B cell (primary cell): Measurements from ENCODE around the gene CREB5. TPM values are rescaled to one million over a fixed set of nuclear protein-coding genes. Genes with fewer than 3 reads are reported as not detected.

Source experiments
- ATAC-seq: fragments of 200-7000 bp; cut with Tn5 transposase; one replicate; pipeline ENCODE4 v1.10.0; 2021; ENCODE audit warnings: low read depth, mild to moderate bottlenecking, moderate number of reproducible peaks, moderate library complexity
- CTCF ChIA-PET: fragments of 350-600 bp; sonication (Branson Sonifier 250); formaldehyde crosslinking; loops from one replicate; lab custom pipeline; 2021; ENCODE audit warnings: antibody characterized with exemption, inconsistent platforms; lab: Charles Lee
- POLR2A ChIA-PET: fragments of 350-600 bp; sonication (Branson Sonifier 250); formaldehyde crosslinking; loops from one replicate; lab custom pipeline; 2021; ENCODE audit warnings: antibody characterized with exemption; lab: Charles Lee
- DNase-seq: peaks from one replicate; pipeline ENCODE4 v3.0.0; 2013
- H2AFZ ChIP-seq: 2 replicates; pipeline ENCODE4 v1.6.1; 2012; ENCODE audit warnings: mild to moderate bottlenecking, low read depth, low read length; ENCODE audit not compliant: insufficient read depth, poor library complexity, severe bottlenecking
- H3K27ac ChIP-seq, 2 donors: 1 replicate in 1 of 2; 2 replicates in 1 of 2; pipeline ENCODE4 v1.5.1; 2012 to 2013; ENCODE audit warnings: low read length in 2 of 2, mild to moderate bottlenecking in 2 of 2, moderate library complexity in 1 of 2
- H3K27me3 ChIP-seq, 4 experiments: fragments of 200-600 bp in 1 of 4; sonication (generic) in 1 of 4; replicated peaks in 1 of 4; 1 replicate in 2 of 4; 2 replicates in 2 of 4; pipeline versions ENCODE4 v1.6.1 to v1.7.0; 2013 to 2016; ENCODE audit warnings: low read length in 3 of 4, mild to moderate bottlenecking in 2 of 4, mixed read lengths in 1 of 4, moderate library complexity in 1 of 4; ENCODE audit not compliant: insufficient read depth in 4 of 4, control insufficient read depth in 3 of 4; ENCODE audit errors: control extremely low read depth in 1 of 4
- H3K36me3 ChIP-seq, 2 experiments: replicated peaks in 1 of 2; 1 replicate in 1 of 2; 2 replicates in 1 of 2; pipeline versions ENCODE4 v1.6.1 to v1.7.1; 2013; ENCODE audit warnings: low read length in 1 of 2; ENCODE audit not compliant: insufficient read depth in 2 of 2, control insufficient read depth in 1 of 2; ENCODE audit errors: control extremely low read depth in 1 of 2, extremely low read depth in 1 of 2
- H3K4me1 ChIP-seq, 2 donors: fragments of 200-600 bp in 1 of 2; sonication (generic) in 1 of 2; 1 replicate in 1 of 2; 2 replicates in 1 of 2; pipeline versions ENCODE4 v1.5.1 to v1.6.1; 2013 to 2017; ENCODE audit warnings: low read length in 2 of 2; ENCODE audit not compliant: control insufficient read depth in 2 of 2, insufficient read depth in 2 of 2
- H3K4me2 ChIP-seq: replicated peaks from 2 replicates; pipeline ENCODE3; 2012; ENCODE audit warnings: mild to moderate bottlenecking, low read depth, low read length; ENCODE audit not compliant: poor library complexity, severe bottlenecking
- H3K4me3 ChIP-seq, 5 experiments: fragments of 200-600 bp in 1 of 5; sonication (generic) in 1 of 5; 1 replicate in 3 of 5; 2 replicates in 2 of 5; pipeline versions ENCODE4 v1.5.1 to v1.7.0; 2011 to 2016; ENCODE audit warnings: low read length in 4 of 5, mild to moderate bottlenecking in 4 of 5, low read depth in 2 of 5, control low read depth in 1 of 5, moderate library complexity in 1 of 5; ENCODE audit not compliant: insufficient read depth in 1 of 5; ENCODE audit errors: control extremely low read depth in 1 of 5, extremely low read depth in 1 of 5
- H3K79me2 ChIP-seq: fragments of 200-600 bp; sonication (generic); one replicate; pipeline ENCODE4 v1.6.0; 2016; ENCODE audit warnings: low read length; ENCODE audit not compliant: control insufficient read depth, insufficient read depth
- H3K9ac ChIP-seq: fragments of 200-600 bp; sonication (generic); 2 replicates; pipeline ENCODE4 v1.6.1; 2017; ENCODE audit warnings: mild to moderate bottlenecking, low read length, moderate library complexity
- H3K9me3 ChIP-seq, 3 donors: one replicate each; pipeline versions ENCODE4 v1.6.1 to v1.7.1; 2013; ENCODE audit warnings: low read length in 2 of 3; ENCODE audit not compliant: control insufficient read depth in 2 of 3, insufficient read depth in 1 of 3; ENCODE audit errors: control extremely low read depth in 1 of 3
- H4K20me1 ChIP-seq: 2 replicates; pipeline ENCODE4 v1.6.0; 2012; ENCODE audit warnings: mild to moderate bottlenecking, low read length; ENCODE audit not compliant: insufficient read depth, control insufficient read depth, poor library complexity, severe bottlenecking
- H3K27ac Mint-ChIP-seq: one replicate; pipeline ENCODE4 v1.8.0; 2021; ENCODE audit warnings: mixed read lengths
- H3K27me3 Mint-ChIP-seq: one replicate; pipeline ENCODE4 v1.8.0; 2021; ENCODE audit warnings: mixed read lengths
- H3K4me1 Mint-ChIP-seq: one replicate; pipeline ENCODE4 v1.8.0; 2021; ENCODE audit warnings: mixed read lengths
- H3K4me3 Mint-ChIP-seq: one replicate; pipeline ENCODE4 v1.8.0; 2021; ENCODE audit warnings: mixed read lengths
- H3K9me3 Mint-ChIP-seq: one replicate; pipeline ENCODE4 v1.8.0; 2022; ENCODE audit warnings: mixed read lengths; ENCODE audit not compliant: insufficient read depth
- EZH2 ChIP-seq: IDR thresholded peaks from 2 replicates; pipeline ENCODE4 v1.6.1; 2012; ENCODE audit warnings: borderline replicate concordance, low read depth, mild to moderate bottlenecking, moderate library complexity, low read length; ENCODE audit not compliant: insufficient read depth, poor library complexity, severe bottlenecking
- WGBS: methylation state at CpG from one replicate; pipeline ENCODE4 v1.1.5; 2013; ENCODE audit warnings: missing lambda C conversion rate; ENCODE audit not compliant: insufficient coverage; 5-methylcytosine and 5-hydroxymethylcytosine counted together
- intact Hi-C: fragments of 100-400 bp; cut with micrococcal nuclease; formaldehyde crosslinking; loops from one replicate; pipeline ENCODE4 v1.10.0; 2022
- polyA plus RNA-seq: library from polyadenylated mRNA; depleted of rRNA; stranded (reverse); fragments of >200 nt; gene quantifications from 2 replicates; pipeline ENCODE4 v1.2.3, GENCODE V29; 2012
- total RNA-seq, 2 donors: library from RNA; stranded (reverse); fragments of 120-200 nt in 1 of 2; gene quantifications; 1 replicate in 1 of 2; 2 replicates in 1 of 2; pipeline versions ENCODE4 v1.2.3 to v1.2.4, GENCODE V29; 2013 to 2022
- TF ChIP-seq, protein P1 (sequence below): fragments of 200-600 bp; IDR thresholded peaks from one replicate; pipeline ENCODE4 v1.8.0; 2022; ENCODE audit warnings: antibody characterized with exemption, mild to moderate bottlenecking

The CREB5 gene
- total and polyA plus RNA-seq, 2 donors (not counting 1 experiment from before 2014, with no cell fraction given), result 0.05 to 0.95 TPM

DNA sequence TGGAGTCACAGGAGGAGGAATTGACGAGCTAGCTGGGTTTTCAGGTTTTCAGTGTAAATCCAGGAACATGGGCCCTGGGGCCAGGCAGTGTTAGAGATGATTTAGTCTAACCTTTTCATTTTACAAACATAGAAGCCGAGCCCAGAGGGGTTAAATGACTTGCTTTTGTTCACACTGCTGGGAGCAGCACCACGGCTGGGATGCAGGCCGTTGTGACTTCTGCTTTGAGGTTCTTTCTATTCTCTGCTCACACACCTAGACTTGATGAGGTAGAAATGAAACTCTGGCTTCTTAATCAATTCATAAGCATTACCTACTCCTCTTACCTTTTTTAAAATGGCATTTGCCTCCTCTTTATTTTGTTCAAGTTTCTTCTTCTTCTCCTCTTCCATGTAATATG lies 36.4 kb downstream of the CREB5 start:
- Histone ChIP-seq H3K79me2 (no peaks in the 10 kb centered on the region), H3K27ac (no peak overlapping the region), H3K9ac (no peak overlapping the region), H3K27me3 (no peaks in the 10 kb centered on the region), H2AFZ (no peak overlapping the region), H3K4me1 (no peaks in the 10 kb centered on the region), H3K36me3 (no peaks in the 10 kb centered on the region), H4K20me1 (no peaks in the 10 kb centered on the region), H3K4me2 (no peak overlapping the region), H3K4me3 (no peak overlapping the region), H3K9me3 (no peaks in the 10 kb centered on the region)
- no peaks in the 10 kb centered on the region for H3K9me3 Mint-ChIP-seq
- DNase-seq (no peak), ATAC-seq (no peak)
- POLR2A ChIA-PET, result no interaction called here
- no peak for TF ChIP-seq EZH2
- TF ChIP-seq, protein P1, sequence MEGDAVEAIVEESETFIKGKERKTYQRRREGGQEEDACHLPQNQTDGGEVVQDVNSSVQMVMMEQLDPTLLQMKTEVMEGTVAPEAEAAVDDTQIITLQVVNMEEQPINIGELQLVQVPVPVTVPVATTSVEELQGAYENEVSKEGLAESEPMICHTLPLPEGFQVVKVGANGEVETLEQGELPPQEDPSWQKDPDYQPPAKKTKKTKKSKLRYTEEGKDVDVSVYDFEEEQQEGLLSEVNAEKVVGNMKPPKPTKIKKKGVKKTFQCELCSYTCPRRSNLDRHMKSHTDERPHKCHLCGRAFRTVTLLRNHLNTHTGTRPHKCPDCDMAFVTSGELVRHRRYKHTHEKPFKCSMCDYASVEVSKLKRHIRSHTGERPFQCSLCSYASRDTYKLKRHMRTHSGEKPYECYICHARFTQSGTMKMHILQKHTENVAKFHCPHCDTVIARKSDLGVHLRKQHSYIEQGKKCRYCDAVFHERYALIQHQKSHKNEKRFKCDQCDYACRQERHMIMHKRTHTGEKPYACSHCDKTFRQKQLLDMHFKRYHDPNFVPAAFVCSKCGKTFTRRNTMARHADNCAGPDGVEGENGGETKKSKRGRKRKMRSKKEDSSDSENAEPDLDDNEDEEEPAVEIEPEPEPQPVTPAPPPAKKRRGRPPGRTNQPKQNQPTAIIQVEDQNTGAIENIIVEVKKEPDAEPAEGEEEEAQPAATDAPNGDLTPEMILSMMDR, result no peak
- intact Hi-C loops, result no loop called here
- peaks cover 14% of the 10 kb centered on the region for H3K27me3 Mint-ChIP-seq
- H3K4me1 Mint-ChIP-seq, result no peaks in the 10 kb centered on the region
- H3K27ac Mint-ChIP-seq, result no peak overlapping the region
- WGBS, result 56% methylated on average over 2 of the region's 4 CpGs
- no peak overlapping the region for H3K4me3 Mint-ChIP-seq
- CTCF ChIA-PET, result no interaction called here

DNA sequence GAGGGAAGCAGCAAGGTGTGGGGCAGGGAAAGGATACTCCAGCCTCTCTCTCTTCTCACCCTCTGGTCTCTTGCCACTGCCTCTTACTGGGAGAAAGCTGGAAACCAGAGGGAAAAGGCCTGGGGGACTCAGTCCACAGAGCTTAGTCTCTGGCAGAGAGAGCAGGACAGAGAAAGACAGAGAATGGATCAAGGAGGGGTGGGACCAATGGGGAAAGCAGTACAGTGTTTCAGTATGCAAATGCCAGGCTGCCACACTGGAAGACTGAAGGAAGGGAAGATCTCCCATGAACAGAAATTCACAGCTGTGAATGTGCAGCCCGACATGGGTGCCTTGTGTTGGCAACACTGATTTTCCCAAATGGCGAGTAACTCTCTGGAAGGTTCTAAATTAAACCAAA lies 40.4 kb downstream of the CREB5 start:
- Mint-ChIP-seq H3K27me3 (peaks cover 15% of the 10 kb centered on the region), H3K4me1 (no peaks in the 10 kb centered on the region), H3K27ac (no peak overlapping the region), H3K9me3 (no peaks in the 10 kb centered on the region), H3K4me3 (no peak overlapping the region)
- no peak overlapping the region for H2AFZ ChIP-seq
- no peaks in the 10 kb centered on the region for H3K4me1 ChIP-seq
- H3K9me3 ChIP-seq, result no peaks in the 10 kb centered on the region
- intact Hi-C loops, result no loop called here
- H3K79me2 ChIP-seq, result no peaks in the 10 kb centered on the region
- H3K4me3 ChIP-seq, result no peak overlapping the region
- H3K27me3 ChIP-seq, result no peaks in the 10 kb centered on the region
- POLR2A ChIA-PET, result no interaction called here
- TF ChIP-seq, protein P1, result no peak
- TF ChIP-seq EZH2, result no peak
- H4K20me1 ChIP-seq, result no peaks in the 10 kb centered on the region
- DNase-seq (no peak), ATAC-seq (no peak)
- WGBS, result 100% methylated on average over 2 of the region's 2 CpGs
- no peak overlapping the region for H3K4me2 ChIP-seq
- CTCF ChIA-PET, result interaction anchor here (0.7 kb wide), 1 partner anchor 65 kb away, joined by 3 read pairs; no protein-coding TSS in a partner anchor
- no peak overlapping the region for H3K9ac ChIP-seq
- H3K27ac ChIP-seq, result no peak overlapping the region
- H3K36me3 ChIP-seq, result no peaks in the 10 kb centered on the region
